Panc1 (cell line): ENCODE results near the gene VPS18. TPM values are rescaled to one million over a fixed set of nuclear protein-coding genes. Genes with fewer than 3 reads are reported as not detected.

Source experiments
- ATAC-seq: fragments of 200-7000 bp; cut with Tn5 transposase; 2 replicates; pipeline ENCODE4 v1.9.1; 2020; ENCODE audit warnings: mild to moderate bottlenecking, moderate library complexity
- BruUV-seq: library from RNA; stranded (reverse); fragments of 400-500 nt; replicated peaks from 2 replicates; lab custom pipeline; 2021; lab: Mats Ljungman, UMichigan
- CTCF ChIA-PET: fragments of 300-600 bp; sonication (Branson Sonifier 250); formaldehyde crosslinking; loops from one replicate; lab custom pipeline; 2022; ENCODE audit warnings: antibody characterized with exemption; lab: Charles Lee
- POLR2A ChIA-PET: fragments of 300-600 bp; sonication (Branson Sonifier 250); formaldehyde crosslinking; loops from one replicate; lab custom pipeline; 2022; ENCODE audit warnings: antibody characterized with exemption; lab: Charles Lee
- DNase-seq: peaks from one replicate; pipeline ENCODE4 v3.0.0-alpha.2; 2010; ENCODE audit warnings: low read depth, low spot score
- H3K27ac ChIP-seq: 2 replicates; pipeline ENCODE4 v1.5.1; 2011; ENCODE audit warnings: mild to moderate bottlenecking, low read length, inconsistent platforms
- H3K27me3 ChIP-seq: fragments of 200-500 bp; sonication (Bioruptor generic); 2 replicates; pipeline ENCODE4 v1.6.0; 2014; ENCODE audit warnings: low read length, inconsistent platforms; ENCODE audit not compliant: control insufficient read depth, insufficient read depth
- H3K36me3 ChIP-seq: fragments of 200-500 bp; sonication (Bioruptor generic); 2 replicates; pipeline ENCODE4 v1.5.1; 2014; ENCODE audit warnings: inconsistent platforms, mild to moderate bottlenecking, low read length, moderate library complexity; ENCODE audit not compliant: control insufficient read depth, insufficient read depth
- H3K4me1 ChIP-seq: 2 replicates; pipeline ENCODE4 v1.5.1; 2011; ENCODE audit warnings: inconsistent platforms, mild to moderate bottlenecking, low read length, moderate library complexity; ENCODE audit not compliant: control insufficient read depth, insufficient read depth
- H3K4me3 ChIP-seq, 2 experiments: 2 replicates each; pipeline ENCODE4 v1.5.1; 2011 to 2012; ENCODE audit warnings: low read depth in 2 of 2, low read length in 2 of 2, mild to moderate bottlenecking in 2 of 2, inconsistent platforms in 1 of 2, moderate library complexity in 1 of 2
- H3K9me3 ChIP-seq: fragments of 200-500 bp; sonication (Bioruptor generic); 2 replicates; pipeline ENCODE4 v1.5.1; 2014; ENCODE audit warnings: low read depth, mild to moderate bottlenecking, inconsistent platforms, low read length, moderate library complexity; ENCODE audit not compliant: control insufficient read depth, insufficient read depth
- CTCF ChIP-seq: fragments of 450-650 bp; IDR thresholded peaks from 2 replicates; pipeline ENCODE4 v1.5.1; 2017; ENCODE audit warnings: mild to moderate bottlenecking
- POLR2AphosphoS5 ChIP-seq: IDR thresholded peaks from 2 replicates; pipeline ENCODE4 v1.6.1; 2012; ENCODE audit warnings: mild to moderate bottlenecking, low read depth, low read length, moderate library complexity
- REST ChIP-seq, 2 experiments: IDR thresholded peaks; 2 replicates each; pipeline ENCODE4 v1.6.1; 2011 to 2012; ENCODE audit warnings: low read depth in 2 of 2, control low read depth in 1 of 2, low read length in 1 of 2, mild to moderate bottlenecking in 1 of 2, moderate library complexity in 1 of 2; ENCODE audit not compliant: insufficient read depth in 1 of 2
- SIN3A ChIP-seq: IDR thresholded peaks from 2 replicates; pipeline ENCODE4 v1.6.1; 2012; ENCODE audit warnings: low read depth, mild to moderate bottlenecking, low read length, moderate library complexity, borderline replicate concordance; ENCODE audit not compliant: insufficient read depth
- TCF7L2 ChIP-seq: IDR thresholded peaks from 2 replicates; pipeline ENCODE4 v1.6.1; 2011; ENCODE audit warnings: mild to moderate bottlenecking, low read depth, low read length, inconsistent platforms
- in situ Hi-C: cut with HindIII; loops from 2 replicates; pipeline ENCODE4 v1.10.0; 2016; ENCODE audit warnings: low sequenced_read_pairs, low pct_unique_long_range_greater_than_20kb
- intact Hi-C: fragments of 100-400 bp; cut with micrococcal nuclease; formaldehyde crosslinking; loops from one replicate; pipeline ENCODE4 v1.10.0; 2022; ENCODE audit not compliant: unreplicated experiment
- total RNA-seq: library from RNA; stranded (reverse); gene quantifications from one replicate; pipeline ENCODE4 v1.2.1, GENCODE V29; 2021; ENCODE audit not compliant: unreplicated experiment

VPS18 gene
- total RNA-seq, 1 experiment from 2014 or later = 46.7 TPM

- intact Hi-C loops = no loop called here
- Histone ChIP-seq H3K27ac (no peak overlapping the region), H3K27me3 (no peaks in the 10 kb centered on the region), H3K4me1 (no peaks in the 10 kb centered on the region), H3K9me3 (no peaks in the 10 kb centered on the region), H3K4me3 (no peak overlapping the region), H3K36me3 (no peaks in the 10 kb centered on the region)
- DNase-seq (no peak), ATAC-seq (no peak)
- POLR2A ChIA-PET = interaction anchor here (0.6 kb wide), 1 partner anchor 183 kb away, joined by 5 read pairs; no protein-coding TSS in a partner anchor
- no TSS peak for BruUV-seq
- CTCF ChIA-PET = interaction anchor here (0.6 kb wide), 1 partner anchor 277 kb away, joined by 3 read pairs; no protein-coding TSS in a partner anchor
- in situ Hi-C loops = no loop called here
- no peak for TF ChIP-seq TCF7L2
- no peak for TF ChIP-seq SIN3A
- no peak for TF ChIP-seq CTCF
- TF ChIP-seq REST (IDR thresholded peaks at IDR 0.05; ENCODE audit: insufficient read depth in 1 of 2, low read depth in 2 of 2, low read length in 1 of 2) = no peak
- TF ChIP-seq POLR2AphosphoS5 = no peak
Observed at GRCh38 chr15:40915116-40915661, 20.9 kb downstream of the VPS18 start.

- TF ChIP-seq POLR2AphosphoS5 (no peak), REST (IDR thresholded peaks at IDR 0.05; ENCODE audit: insufficient read depth in 1 of 2, low read depth in 2 of 2, low read length in 1 of 2) (no peak), TCF7L2 (no peak), SIN3A (no peak), CTCF (no peak)
- intact Hi-C loops (no loop called here), in situ Hi-C loops (no loop called here)
- H3K4me3 ChIP-seq = no peak overlapping the region
- no peaks in the 10 kb centered on the region for H3K4me1 ChIP-seq
- H3K36me3 ChIP-seq = no peaks in the 10 kb centered on the region
- no peaks in the 10 kb centered on the region for H3K27me3 ChIP-seq
- no TSS peak for BruUV-seq
- no peak for DNase-seq
- ATAC-seq = no peak
- no peaks in the 10 kb centered on the region for H3K9me3 ChIP-seq
- no peak overlapping the region for H3K27ac ChIP-seq
- ChIA-PET CTCF (interaction anchor here (0.7 kb wide), 1 partner anchor 15 kb away, joined by 12 read pairs; no protein-coding TSS in a partner anchor), POLR2A (no interaction called here)
Observed at GRCh38 chr15:40915679-40916078, 21.4 kb downstream of the VPS18 start.
